Left colon (tissue), 2 donors: ENCODE results near the gene GALNT13. TPM values are rescaled to one million over a fixed set of nuclear protein-coding genes. Genes with fewer than 3 reads are reported as not detected.

ENCODE experiments used
- ATAC-seq: fragments of 200-7000 bp; cut with Tn5 transposase; one replicate; pipeline ENCODE4 v1.9.1; 2020; ENCODE audit warnings: mild to moderate bottlenecking, moderate library complexity
- DNase-seq, 2 donors: peaks; one replicate each; pipeline ENCODE4 v3.0.0-alpha.2; 2020
- intact Hi-C, 2 donors: fragments of 100-400 bp; cut with DNase I in 1 of 2; cut with micrococcal nuclease in 1 of 2; formaldehyde crosslinking; loops; one replicate each; pipeline versions ENCODE4 v1.11.2 to v1.14.0; 2022; cut with DNase I, micrococcal nuclease
- total RNA-seq, 2 donors: library from RNA; stranded (reverse); fragmentation: NEBNext Ultra II Directional; extraction: Animal tissue kit (Norgen Biotek cat#: 25700); gene quantifications; one replicate each; pipeline ENCODE4 v1.2.1, GENCODE V29; 2021
- donor health status: DM: no; HTN: no; CAD: no.
- donor health status: DM: yes; HTN: yes; CAD: no.

The GALNT13 gene
- total RNA-seq, 2 donors from 2014 or later = 0.31 to 0.50 TPM

GRCh38 chr2:154078926-154079325 lies 207.2 kb downstream of the GALNT13 start:
- ATAC-seq = no peak
- intact Hi-C loops = no loop called here

GRCh38 chr2:154092571-154092970 lies 220.8 kb downstream of the GALNT13 start:
- DNase-seq (no peak), ATAC-seq (no peak)
- intact Hi-C loops = no loop called here

More at GRCh38 chr2:154078926-154079325, 207.2 kb downstream of the GALNT13 start:
- no peak for DNase-seq

- ATAC-seq (no peak), DNase-seq (no peak)
- intact Hi-C loops = no loop called here
Observed at GRCh38 chr2:154093856-154094255, 222.1 kb downstream of the GALNT13 start.

- intact Hi-C loops = no loop called here
- ATAC-seq (no peak), DNase-seq (no peak)
Observed at GRCh38 chr2:154097833-154098398, 226.2 kb downstream of the GALNT13 start.

GRCh38 chr2:154120706-154121105 lies 249.0 kb downstream of the GALNT13 start:
- ATAC-seq (no peak), DNase-seq (no peak)
- intact Hi-C loops = no loop called here

GRCh38 chr2:154125891-154126290 lies 254.2 kb downstream of the GALNT13 start:
- ATAC-seq (no peak), DNase-seq (no peak)
- intact Hi-C loops = no loop called here

GRCh38 chr2:154130821-154131220 lies 259.1 kb downstream of the GALNT13 start:
- no peak for ATAC-seq
- intact Hi-C loops = no loop called here

GRCh38 chr2:154132827-154133226 lies 261.1 kb downstream of the GALNT13 start:
- intact Hi-C loops = no loop called here
- ATAC-seq (no peak), DNase-seq (no peak)

More at GRCh38 chr2:154130821-154131220, 259.1 kb downstream of the GALNT13 start:
- DNase-seq = no peak

- intact Hi-C loops = no loop called here
- ATAC-seq (no peak), DNase-seq (no peak)
Observed at GRCh38 chr2:154133823-154134222, 262.1 kb downstream of the GALNT13 start.

GRCh38 chr2:154140249-154141025 lies 268.7 kb downstream of the GALNT13 start:
- ATAC-seq = no peak
- no peak for DNase-seq
- intact Hi-C loops = no loop called here

- ATAC-seq (no peak), DNase-seq (no peak)
- intact Hi-C loops = no loop called here
Observed at GRCh38 chr2:154142480-154142879, 270.8 kb downstream of the GALNT13 start.

GRCh38 chr2:154143105-154143504 lies 271.4 kb downstream of the GALNT13 start:
- intact Hi-C loops = no loop called here
- DNase-seq = no peak

GRCh38 chr2:154158101-154158500 lies 286.4 kb downstream of the GALNT13 start:
- ATAC-seq (no peak), DNase-seq (no peak)
- intact Hi-C loops = no loop called here

More at GRCh38 chr2:154143105-154143504, 271.4 kb downstream of the GALNT13 start:
- ATAC-seq = no peak

- intact Hi-C loops = no loop called here
- DNase-seq (no peak), ATAC-seq (no peak)
Observed at GRCh38 chr2:154161286-154161685, 289.6 kb downstream of the GALNT13 start.

- intact Hi-C loops = no loop called here
- DNase-seq = no peak
- no peak for ATAC-seq
Observed at GRCh38 chr2:154170400-154170799, 298.7 kb downstream of the GALNT13 start.

GRCh38 chr2:154173164-154173563 lies 301.4 kb downstream of the GALNT13 start:
- no peak for ATAC-seq
- DNase-seq = no peak
- intact Hi-C loops = no loop called here

GRCh38 chr2:154173919-154174318 lies 302.2 kb downstream of the GALNT13 start:
- DNase-seq (no peak), ATAC-seq (no peak)
- intact Hi-C loops = no loop called here

GRCh38 chr2:154182008-154182407 lies 310.3 kb downstream of the GALNT13 start:
- ATAC-seq = no peak
- intact Hi-C loops = no loop called here
- no peak for DNase-seq

- ATAC-seq (no peak), DNase-seq (no peak)
- intact Hi-C loops = no loop called here
Observed at GRCh38 chr2:154187948-154188347, 316.2 kb downstream of the GALNT13 start.

GRCh38 chr2:154189953-154190352 lies 318.2 kb downstream of the GALNT13 start:
- intact Hi-C loops = no loop called here
- DNase-seq (no peak), ATAC-seq (no peak)

GRCh38 chr2:154193246-154193645 lies 321.5 kb downstream of the GALNT13 start:
- intact Hi-C loops = no loop called here

More at GRCh38 chr2:154193246-154193645, 321.5 kb downstream of the GALNT13 start:
- DNase-seq = no peak
- no peak for ATAC-seq
